BJ (cell line): Measurements from ENCODE around the gene ARHGAP30. TPM values are rescaled to one million over a fixed set of nuclear protein-coding genes. Genes with fewer than 3 reads are reported as not detected.
A peak's percentile ranks its signal among the peaks of the same experiment; 100 is the strongest.
"Not testable (repeated sequence)": the region's sequence is repeated elsewhere in the genome, so short reads cannot be mapped to it uniquely, and the experiment has no call there.

Experiments
- CTCF ChIA-PET: fragments of 350-600 bp; formaldehyde crosslinking; extraction: SDS; loops from one replicate; lab custom pipeline; 2021; ENCODE audit warnings: antibody characterized with exemption, inconsistent platforms; lab: Yijun Ruan, JAX
- POLR2A ChIA-PET: fragments of 300-600 bp; sonication (Branson Sonifier 250); formaldehyde crosslinking; extraction: SDS; loops from one replicate; lab custom pipeline; 2021; ENCODE audit warnings: antibody characterized with exemption; lab: Charles Lee
- DNase-seq: peaks from one replicate; pipeline ENCODE4 v3.0.0-alpha.2; 2011; ENCODE audit warnings: low read depth
- H3K27me3 ChIP-seq: 2 replicates; pipeline ENCODE4 v1.6.0; 2011; ENCODE audit warnings: low read length; ENCODE audit not compliant: control insufficient read depth, insufficient read depth
- H3K36me3 ChIP-seq: 2 replicates; pipeline ENCODE4 v1.5.1; 2011; ENCODE audit warnings: low read length; ENCODE audit not compliant: control insufficient read depth, insufficient read depth
- H3K4me3 ChIP-seq: 2 replicates; pipeline ENCODE4 v1.5.1; 2011; ENCODE audit warnings: low read depth, mild to moderate bottlenecking, control low read depth, low read length
- CTCF ChIP-seq: IDR thresholded peaks from 2 replicates; pipeline ENCODE4 v1.5.1; 2011; ENCODE audit warnings: low read depth, mild to moderate bottlenecking, control low read depth, inconsistent platforms, low read length, moderate library complexity; ENCODE audit not compliant: insufficient read depth
- polyA plus RNA-seq: library from polyadenylated mRNA; depleted of rRNA; stranded (reverse); fragments of >200 nt; gene quantifications from 2 replicates; pipeline ENCODE4 v1.2.3, GENCODE V29; 2011

Gene ARHGAP30
- polyA plus RNA-seq, 1 experiment = not detected

- H3K4me3 ChIP-seq = peak within 1 kb of the TSS; percentile 32
- peaks cover 21% of the 10 kb centered on the region for H3K27me3 ChIP-seq
- DNase-seq = no peak
- no peak for TF ChIP-seq CTCF
- ChIA-PET POLR2A (interaction anchor here (0.6 kb wide), 1 partner anchor 72 kb away, joined by 3 read pairs; no protein-coding TSS in a partner anchor), CTCF (interaction anchor here (0.8 to 1.9 kb wide), 7 partner anchors 10 to 80 kb away, joined by 3 to 8 read pairs (median 3); partner anchors contain the start of gene TSTD1)
- H3K36me3 ChIP-seq = no peaks in the 10 kb centered on the region
These were observed 49.1 kb downstream of the ARHGAP30 start, which contains the start of gene F11R for GRCh38 chr1:161020509-161021164. TSS of gene F11R (minus strand) at chr1:161021152. CDS start at chr1:161021073, 79 bp downstream.

DNA sequence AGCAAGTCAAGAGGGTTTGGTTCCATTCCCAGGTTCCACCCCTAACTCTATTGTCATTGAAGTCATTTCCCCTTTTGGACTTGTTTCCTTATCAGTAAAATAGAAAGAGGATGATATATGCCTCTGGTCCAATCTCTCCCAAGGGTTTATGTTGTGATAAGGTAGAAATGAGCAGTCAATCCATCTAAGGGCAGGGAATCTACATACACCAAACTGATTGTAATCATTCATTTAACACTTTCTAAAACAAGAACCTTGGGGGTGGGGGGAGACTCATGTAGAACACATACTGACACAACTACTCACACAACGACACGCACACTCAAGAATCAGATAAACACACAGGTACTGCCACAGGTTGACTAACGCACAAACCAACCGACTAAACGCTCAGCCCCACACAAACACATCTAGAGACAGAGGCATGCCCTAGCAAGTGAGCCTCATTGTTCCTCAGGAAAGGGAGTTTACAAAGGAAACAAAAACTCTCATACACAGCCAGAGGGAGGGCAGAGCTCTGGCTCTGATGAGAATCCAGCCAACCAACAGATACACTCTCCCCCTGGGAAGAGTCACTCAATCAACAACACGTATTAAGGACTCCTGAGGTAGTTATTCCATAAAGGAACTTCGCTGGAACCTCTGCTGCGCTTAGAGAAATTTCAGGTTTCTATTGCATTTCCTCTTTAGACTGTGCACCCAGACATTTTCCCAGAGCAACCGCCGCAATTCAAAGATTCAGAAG, 49.8 kb downstream of the ARHGAP30 start:
- CTCF ChIA-PET = interaction anchor here (1.1 to 1.9 kb wide), 3 partner anchors 22 to 77 kb away, joined by 3 to 8 read pairs (median 4); no protein-coding TSS in a partner anchor

GRCh38 chr1:161019111-161019660, 50.5 kb downstream of the ARHGAP30 start:
- POLR2A ChIA-PET, H3K4me3 ChIP-seq, DNase-seq, H3K36me3 ChIP-seq: not testable (repeated sequence)
- H3K27me3 ChIP-seq = peaks cover 21% of the 10 kb centered on the region
- CTCF ChIA-PET = interaction anchor here (0.7 to 1.4 kb wide), 2 partner anchors 23 to 79 kb away, joined by 4 read pairs; partner anchors contain the start of gene KLHDC9

More for the DNA sequence above, 49.8 kb downstream of the ARHGAP30 start:
- Histone ChIP-seq H3K4me3 (peak overlapping the region; percentile 32; the same call in 1 of the 2 replicates), H3K36me3 (no peaks in the 10 kb centered on the region), H3K27me3 (peaks cover 21% of the 10 kb centered on the region)
- POLR2A ChIA-PET = no interaction called here
- TF ChIP-seq CTCF = no peak
- no peak for DNase-seq

DNA sequence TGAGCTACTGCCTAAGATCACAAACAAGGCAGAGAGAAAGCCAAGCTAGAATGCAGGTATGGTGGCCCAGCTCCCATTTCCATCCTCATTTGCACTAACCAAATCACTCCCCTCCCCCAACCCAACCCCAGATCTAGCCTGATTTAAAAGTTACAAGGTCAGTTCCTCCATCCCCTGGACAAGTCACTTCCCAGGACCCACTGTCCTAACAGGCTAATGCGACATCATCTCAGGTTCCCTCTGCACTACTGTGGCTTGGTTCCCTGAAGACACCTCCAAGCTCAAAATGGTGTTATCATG, 51.1 kb downstream of the ARHGAP30 start:
- POLR2A ChIA-PET = no interaction called here
- Histone ChIP-seq H3K4me3 (no peak overlapping the region), H3K27me3 (peaks cover 21% of the 10 kb centered on the region), H3K36me3 (no peaks in the 10 kb centered on the region)
- no peak for TF ChIP-seq CTCF
- CTCF ChIA-PET = interaction anchor here (1.0 to 1.4 kb wide), 3 partner anchors 11 to 23 kb away, joined by 3 to 4 read pairs (median 3); no protein-coding TSS in a partner anchor
- no peak for DNase-seq

- Histone ChIP-seq H3K36me3 (no peaks in the 10 kb centered on the region), H3K4me3 (no peak overlapping the region), H3K27me3 (peaks cover 21% of the 10 kb centered on the region)
- TF ChIP-seq CTCF = no peak
- POLR2A ChIA-PET = no interaction called here
- CTCF ChIA-PET = interaction anchor here (1.0 to 1.4 kb wide), 3 partner anchors 10 to 24 kb away, joined by 3 to 4 read pairs (median 3); no protein-coding TSS in a partner anchor
- DNase-seq = no peak
These were observed 51.7 kb downstream of the ARHGAP30 start for GRCh38 chr1:161017756-161018630.

GRCh38 chr1:161017181-161017580, 52.5 kb downstream of the ARHGAP30 start:
- H3K36me3 ChIP-seq, DNase-seq, CTCF ChIA-PET, POLR2A ChIA-PET, H3K4me3 ChIP-seq: not testable (repeated sequence)
- peaks cover 21% of the 10 kb centered on the region for H3K27me3 ChIP-seq

- POLR2A ChIA-PET, H3K4me3 ChIP-seq, DNase-seq, H3K36me3 ChIP-seq, CTCF ChIA-PET: not testable (repeated sequence)
- peaks cover 21% of the 10 kb centered on the region for H3K27me3 ChIP-seq
These were observed 53.0 kb downstream of the ARHGAP30 start for GRCh38 chr1:161016683-161017082.
